K562 treated with DMSO at 1 percent for 24 hours (cell line): ENCODE results near the gene POP5. TPM values are rescaled to one million over a fixed set of nuclear protein-coding genes. Genes with fewer than 3 reads are reported as not detected.

ENCODE experiments used
- total RNA-seq: library from RNA; unstranded; fragments of 300-600 nt; gene quantifications from 2 replicates; pipeline ENCODE4 v1.2.3, GENCODE V29; 2022; ENCODE audit warnings: low read depth; ENCODE audit not compliant: insufficient read depth

The POP5 gene, protein sequence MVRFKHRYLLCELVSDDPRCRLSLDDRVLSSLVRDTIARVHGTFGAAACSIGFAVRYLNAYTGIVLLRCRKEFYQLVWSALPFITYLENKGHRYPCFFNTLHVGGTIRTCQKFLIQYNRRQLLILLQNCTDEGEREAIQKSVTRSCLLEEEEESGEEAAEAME
- 69.6 and 73.0 TPM in 2 replicates for total RNA-seq

DNA sequence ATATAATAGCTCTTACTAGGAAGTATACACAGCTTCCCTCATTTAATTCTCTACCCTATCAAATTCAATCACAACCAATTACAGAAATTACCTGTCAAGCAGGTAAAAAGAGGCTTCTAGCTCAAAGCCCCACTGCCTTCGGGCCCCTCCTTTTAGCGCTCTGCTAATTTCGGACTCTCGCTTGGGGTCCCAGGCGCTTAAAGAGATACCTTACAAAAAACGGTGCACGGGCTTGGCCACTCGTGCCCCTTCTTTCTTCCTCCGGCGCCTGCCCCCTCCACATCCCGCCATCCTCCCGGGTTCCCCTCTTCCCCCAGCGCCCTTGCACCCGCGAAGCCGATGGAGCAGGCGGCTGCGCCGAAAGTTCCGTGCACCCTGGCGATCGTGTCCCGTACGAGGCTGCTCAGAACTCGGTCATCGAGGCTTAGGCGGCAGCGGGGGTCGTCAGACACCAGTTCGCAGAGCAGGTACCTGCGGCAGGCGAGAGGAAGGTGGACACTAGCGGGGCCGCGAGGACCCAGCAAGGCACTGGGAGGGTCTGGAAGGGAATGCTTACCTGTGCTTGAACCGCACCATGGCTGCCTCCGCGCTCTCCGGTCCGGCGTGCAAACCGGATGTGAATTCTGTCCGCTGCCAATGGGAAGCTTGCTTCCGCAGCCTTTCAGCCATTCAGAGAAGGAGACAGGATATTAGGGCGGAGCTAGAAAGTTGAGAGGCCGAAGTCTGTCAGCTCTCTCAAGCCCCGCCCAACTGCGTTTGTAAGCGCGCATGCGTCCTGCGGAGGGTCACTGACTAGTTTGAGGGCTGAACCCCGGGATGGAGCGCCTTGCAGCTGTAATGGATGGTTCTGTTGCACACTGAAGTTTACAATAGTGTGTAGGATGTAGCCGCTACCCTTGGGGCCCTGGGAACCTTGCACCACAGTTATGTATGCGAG, at the start of gene POP5:
POP5 (minus strand) TSS at position 616 of the 937 bp plus-strand sequence; CDS start at position 576, 40 bp downstream.

DNA sequence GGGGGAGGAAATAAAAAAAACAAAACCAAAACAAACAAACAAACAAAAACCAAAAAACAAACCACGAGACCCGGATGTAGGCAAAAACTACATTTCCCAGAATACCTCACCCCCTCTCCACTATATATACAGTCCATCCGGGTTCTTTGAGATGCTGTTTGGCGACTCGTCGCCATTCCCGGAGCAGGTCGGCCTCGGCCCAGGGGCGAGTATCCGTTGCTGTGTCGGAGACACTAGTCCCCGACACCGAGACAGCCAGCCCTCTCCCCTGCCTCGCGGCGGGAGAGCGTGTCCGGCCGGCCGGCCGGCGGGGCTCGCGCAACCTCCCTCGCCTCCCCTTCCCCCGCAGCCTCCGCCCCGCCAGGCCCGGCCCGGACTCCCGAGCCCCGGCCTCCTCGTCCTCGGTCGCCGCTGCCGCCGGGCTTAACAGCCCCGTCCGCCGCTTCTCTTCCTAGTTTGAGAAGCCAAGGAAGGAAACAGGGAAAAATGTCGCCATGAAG, 46.9 kb downstream of the POP5 start, which contains the start of gene RNF10:
RNF10 (plus strand) TSS at position 154 of the 500 bp plus-strand sequence. CDS start 456 bp downstream, outside the sequence.

DNA sequence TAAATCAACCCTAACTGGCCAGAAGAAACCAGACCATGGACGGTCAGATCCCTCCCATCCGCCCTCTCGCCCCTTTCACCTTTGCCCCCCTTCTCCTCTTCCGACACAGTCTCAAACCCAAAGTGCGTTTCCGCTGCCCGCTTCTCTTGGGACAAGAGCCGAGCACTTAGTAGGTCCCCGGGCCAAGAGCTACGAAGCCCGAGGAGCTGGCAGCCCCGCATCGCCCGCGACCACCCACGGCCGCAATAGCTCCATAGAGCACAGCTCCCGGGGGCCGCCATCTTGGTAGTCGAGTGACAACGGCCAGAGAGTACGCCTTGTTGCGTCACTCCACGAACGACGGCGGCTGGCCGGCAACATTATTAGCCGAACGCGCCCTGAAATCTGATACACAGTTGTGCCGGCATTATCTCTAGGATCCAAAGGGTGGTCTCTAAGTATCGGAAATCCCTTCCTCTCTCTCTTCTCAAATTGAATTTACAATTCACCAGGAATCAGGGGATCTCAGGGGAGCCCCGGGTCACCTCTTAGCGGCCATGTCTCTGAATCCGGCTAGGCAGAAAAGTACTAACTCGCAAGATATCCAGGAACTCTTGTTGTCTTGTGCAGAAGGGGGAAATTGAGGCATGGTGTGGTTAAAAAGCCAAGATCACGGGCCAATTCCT, 52.2 kb downstream of the POP5 start, which contains the start of gene COQ5:
COQ5 (minus strand) TSS at position 298 of the 665 bp plus-strand sequence; CDS start at position 281, 17 bp downstream.

Other genes starting within 250 kb of the POP5 start
- not detected in 2 replicates for gene MSI1, start 212.2 kb downstream of the POP5 start, total RNA-seq
- 816 and 863 TPM in 2 replicates for gene COX6A1, start 143.3 kb downstream of the POP5 start, total RNA-seq
- gene TRIAP1, start 135.0 kb downstream of the POP5 start, total RNA-seq: 23.4 and 27.7 TPM in 2 replicates
- 14.8 and 16.9 TPM in 2 replicates for gene GATC, start 135.0 kb downstream of the POP5 start, total RNA-seq
- gene SRSF9, start 111.7 kb downstream of the POP5 start, total RNA-seq: 235 and 238 TPM in 2 replicates
- gene DYNLL1, start 85.3 kb downstream of the POP5 start, total RNA-seq: 501 and 505 TPM in 2 replicates
- gene COQ5, start 52.2 kb downstream of the POP5 start, total RNA-seq: 30.7 and 32.5 TPM in 2 replicates
- 127 and 132 TPM in 2 replicates for gene RNF10, start 47.0 kb downstream of the POP5 start, total RNA-seq
- gene CABP1, start 59.2 kb upstream of the POP5 start, total RNA-seq: not detected in 2 replicates
- 40.3 and 44.5 TPM in 2 replicates for gene MLEC, start 105.7 kb upstream of the POP5 start, total RNA-seq
- gene UNC119B, start 129.1 kb upstream of the POP5 start, total RNA-seq: 24.3 and 30.0 TPM in 2 replicates
- gene ACADS, start 144.4 kb upstream of the POP5 start, total RNA-seq: 38.3 and 41.2 TPM in 2 replicates